VCaP (cell line): Measurements from ENCODE around the gene KRTAP20-2.

Experiments used
- H3K27ac ChIP-seq: fragments of 450-650 bp; 2 replicates; pipeline ENCODE4 v1.5.1; 2017
- TF ChIP-seq, protein P1 (sequence below): fragments of 450-650 bp; conservative IDR thresholded peaks from 2 replicates; pipeline ENCODE4 v1.5.1; 2017; ENCODE audit warnings: mild to moderate bottlenecking, moderate library complexity

Gene KRTAP20-2

DNA sequence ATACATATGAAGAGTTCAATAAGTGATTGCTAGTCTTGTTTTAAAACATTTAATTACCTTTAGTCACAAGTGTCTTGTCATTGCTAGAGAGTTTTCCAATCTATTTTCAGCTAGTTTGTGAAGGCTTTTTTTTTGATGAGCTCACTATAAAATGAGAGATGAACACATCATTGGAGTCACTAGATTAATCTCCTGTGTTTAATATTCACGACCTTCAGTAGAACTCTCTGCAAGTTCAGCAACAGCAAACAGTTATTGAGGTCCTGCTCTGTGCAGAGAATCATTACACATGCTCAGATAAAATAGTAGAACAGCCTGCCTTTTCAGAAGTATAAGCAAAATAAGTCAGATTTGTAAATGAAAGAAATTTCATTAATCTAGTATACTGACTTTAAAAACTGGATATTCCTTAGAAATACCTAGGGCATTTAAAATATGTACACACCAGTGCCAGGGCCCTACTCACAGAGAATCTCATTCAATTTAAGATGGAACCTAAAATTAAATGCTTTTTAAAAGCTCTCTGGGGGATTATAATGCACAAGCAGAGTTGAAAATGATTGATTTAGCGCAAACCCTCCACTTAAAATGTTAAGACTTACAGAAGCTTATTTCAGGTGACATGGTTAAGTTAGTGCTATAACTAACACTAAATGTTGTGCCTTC lies 38.1 kb downstream of the KRTAP20-2 start:
- no peak overlapping the region for H3K27ac ChIP-seq
- TF ChIP-seq, protein P1, sequence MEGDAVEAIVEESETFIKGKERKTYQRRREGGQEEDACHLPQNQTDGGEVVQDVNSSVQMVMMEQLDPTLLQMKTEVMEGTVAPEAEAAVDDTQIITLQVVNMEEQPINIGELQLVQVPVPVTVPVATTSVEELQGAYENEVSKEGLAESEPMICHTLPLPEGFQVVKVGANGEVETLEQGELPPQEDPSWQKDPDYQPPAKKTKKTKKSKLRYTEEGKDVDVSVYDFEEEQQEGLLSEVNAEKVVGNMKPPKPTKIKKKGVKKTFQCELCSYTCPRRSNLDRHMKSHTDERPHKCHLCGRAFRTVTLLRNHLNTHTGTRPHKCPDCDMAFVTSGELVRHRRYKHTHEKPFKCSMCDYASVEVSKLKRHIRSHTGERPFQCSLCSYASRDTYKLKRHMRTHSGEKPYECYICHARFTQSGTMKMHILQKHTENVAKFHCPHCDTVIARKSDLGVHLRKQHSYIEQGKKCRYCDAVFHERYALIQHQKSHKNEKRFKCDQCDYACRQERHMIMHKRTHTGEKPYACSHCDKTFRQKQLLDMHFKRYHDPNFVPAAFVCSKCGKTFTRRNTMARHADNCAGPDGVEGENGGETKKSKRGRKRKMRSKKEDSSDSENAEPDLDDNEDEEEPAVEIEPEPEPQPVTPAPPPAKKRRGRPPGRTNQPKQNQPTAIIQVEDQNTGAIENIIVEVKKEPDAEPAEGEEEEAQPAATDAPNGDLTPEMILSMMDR = no peak

DNA sequence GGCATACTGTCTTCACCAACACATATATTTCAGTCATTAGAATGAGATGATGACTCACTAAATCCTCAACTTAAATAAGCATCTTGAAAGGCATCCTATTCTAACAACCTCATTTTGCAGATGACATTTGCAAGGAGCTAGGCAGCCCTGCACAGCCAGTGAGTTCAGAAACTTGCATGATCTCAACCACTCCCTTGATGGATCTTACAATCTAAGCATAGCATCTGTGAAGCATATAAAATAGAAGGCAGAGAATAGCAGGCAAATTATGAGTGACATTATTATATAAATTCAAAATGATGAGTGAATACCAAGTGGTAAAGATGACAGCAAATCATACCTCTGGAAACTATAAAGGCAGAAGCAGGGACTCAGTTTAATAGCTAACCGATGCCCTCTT lies 39.3 kb downstream of the KRTAP20-2 start:
- no peak overlapping the region for H3K27ac ChIP-seq
- TF ChIP-seq, protein P1 = no peak

DNA sequence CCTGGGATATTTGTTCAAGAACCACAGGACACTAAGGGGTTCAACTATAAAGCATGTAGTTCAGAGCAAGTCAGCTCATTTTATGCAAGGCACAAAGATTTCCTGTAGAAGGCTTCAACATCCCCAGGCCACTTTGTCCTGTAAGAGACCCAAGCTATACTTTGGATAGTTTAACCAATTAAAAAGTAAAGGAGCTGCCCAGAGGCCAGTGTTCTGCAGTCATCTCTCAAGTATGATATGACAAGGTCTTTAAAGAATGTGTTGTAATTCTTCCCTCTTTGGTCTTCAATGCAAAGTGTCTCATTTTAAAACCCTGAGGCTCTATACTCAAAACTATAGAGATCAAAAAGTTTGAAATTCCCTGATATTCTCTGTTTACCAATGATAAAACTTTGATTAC lies 41.7 kb downstream of the KRTAP20-2 start:
- no peak overlapping the region for H3K27ac ChIP-seq
- TF ChIP-seq, protein P1 = no peak

DNA sequence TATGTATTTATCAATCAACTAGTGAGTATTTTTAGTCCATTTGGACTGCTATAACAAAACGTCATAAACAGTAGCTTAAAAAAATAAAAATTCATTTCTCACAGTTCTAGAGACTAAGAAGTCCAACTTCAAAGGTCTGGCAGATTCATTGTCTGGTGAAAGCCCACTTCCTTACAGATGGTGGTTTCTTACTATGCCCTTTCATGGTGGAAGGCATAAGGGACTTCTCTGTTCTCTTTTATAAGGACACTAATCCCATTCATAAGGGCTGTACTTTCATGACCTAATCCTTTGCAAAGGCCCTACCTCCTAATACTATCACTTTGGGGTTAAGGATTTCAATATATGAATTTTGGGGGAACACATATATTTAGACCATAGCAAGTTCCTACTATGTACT lies 45.6 kb downstream of the KRTAP20-2 start:
- TF ChIP-seq, protein P1 = no peak
- H3K27ac ChIP-seq = no peak overlapping the region

DNA sequence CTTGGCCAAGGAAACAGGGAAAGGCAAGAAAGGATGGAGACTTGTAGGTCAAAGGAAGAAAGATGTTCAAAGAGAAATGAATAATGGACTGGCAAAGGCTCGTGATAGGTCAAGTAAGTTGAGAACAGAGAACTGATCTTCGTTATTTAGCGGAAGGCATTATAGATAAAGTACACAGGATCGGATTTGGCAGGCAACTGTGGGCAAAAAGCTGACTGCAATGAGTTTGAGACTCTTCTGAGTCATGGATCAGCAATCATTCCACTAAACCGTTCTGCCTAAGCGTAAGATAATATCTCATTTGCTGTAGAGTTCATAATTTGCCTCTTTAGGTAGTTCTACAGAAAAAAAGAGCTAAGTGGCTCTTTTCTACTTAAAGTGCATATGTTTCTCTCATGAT lies 49.5 kb downstream of the KRTAP20-2 start:
- no peak overlapping the region for H3K27ac ChIP-seq
- TF ChIP-seq, protein P1 = no peak
